WI38 (cell line): ENCODE results near the gene ACSM5.

Experiments used
- H3K4me3 ChIP-seq: 2 replicates; pipeline ENCODE4 v1.5.1; 2011; ENCODE audit warnings: low read depth, mild to moderate bottlenecking, control low read depth, low read length
- CTCF ChIP-seq: IDR thresholded peaks from 2 replicates; pipeline ENCODE4 v1.5.1; 2012; ENCODE audit warnings: low read depth, mild to moderate bottlenecking, control low read depth, low read length

Gene ACSM5

GRCh38 chr16:20380782-20381181, 28.6 kb upstream of the ACSM5 start:
- no peak overlapping the region for H3K4me3 ChIP-seq
- TF ChIP-seq CTCF, result no peak

DNA sequence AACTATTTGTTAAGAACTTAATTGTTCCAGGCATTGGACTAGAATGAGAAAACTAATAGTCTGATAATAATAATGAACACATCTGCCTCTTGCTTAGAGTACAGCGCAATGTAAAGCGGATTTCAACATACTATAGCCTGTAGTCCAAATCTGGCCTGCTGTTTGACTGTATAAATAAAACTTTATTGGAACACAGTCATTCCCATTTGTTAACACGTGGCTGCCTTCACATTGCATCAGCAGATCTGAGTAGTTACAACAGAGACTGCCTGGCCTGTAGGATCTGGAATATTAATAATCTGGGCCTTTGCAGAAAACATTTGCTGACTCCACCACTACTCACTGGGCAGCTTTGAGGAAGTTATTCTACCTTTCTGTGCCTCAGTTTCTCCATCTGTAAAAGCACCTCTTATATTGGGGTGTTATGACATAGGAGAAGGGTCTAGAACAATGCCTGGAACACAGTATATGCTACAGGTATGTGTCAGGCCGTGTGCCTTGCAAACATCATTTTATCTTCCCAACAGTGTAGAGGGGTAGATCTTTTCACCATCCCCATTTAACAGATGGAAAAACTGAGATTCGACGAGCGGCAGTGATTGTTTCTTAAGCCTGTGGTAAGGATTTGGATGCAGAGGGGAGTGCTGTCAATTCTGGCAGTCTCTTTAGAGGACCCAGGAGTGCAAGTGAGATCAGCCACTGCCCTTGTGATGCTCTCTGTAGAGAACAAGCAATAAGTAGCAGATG, 27.0 kb upstream of the ACSM5 start:
- H3K4me3 ChIP-seq, result no peak overlapping the region
- TF ChIP-seq CTCF, result no peak

GRCh38 chr16:20383106-20384029, 26.0 kb upstream of the ACSM5 start:
- peak; percentile 86 for TF ChIP-seq CTCF

GRCh38 chr16:20385844-20386832, 23.2 kb upstream of the ACSM5 start:
- no peak overlapping the region for H3K4me3 ChIP-seq
- TF ChIP-seq CTCF, result peak; percentile 75

More at GRCh38 chr16:20383106-20384029, 26.0 kb upstream of the ACSM5 start:
- no peak overlapping the region for H3K4me3 ChIP-seq

DNA sequence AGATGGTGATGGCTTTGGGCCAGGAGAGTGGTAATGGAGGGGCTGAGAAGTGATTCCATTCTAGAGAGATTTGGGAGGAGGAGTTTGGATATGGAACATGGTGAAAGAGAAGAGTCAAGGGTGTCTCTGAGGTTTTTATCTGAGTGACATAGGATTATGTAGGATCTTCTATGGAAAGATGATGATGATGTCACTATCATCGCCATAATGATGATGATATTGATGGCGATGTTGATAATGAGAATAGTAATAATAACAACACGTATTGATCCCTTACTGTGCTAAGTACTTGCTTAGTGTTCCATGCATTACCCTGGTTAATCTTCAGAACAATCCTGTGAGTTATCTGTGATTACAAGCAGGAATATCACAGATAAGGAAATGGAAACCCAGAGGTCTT, 21.4 kb upstream of the ACSM5 start:
- H3K4me3 ChIP-seq, result no peak overlapping the region

DNA sequence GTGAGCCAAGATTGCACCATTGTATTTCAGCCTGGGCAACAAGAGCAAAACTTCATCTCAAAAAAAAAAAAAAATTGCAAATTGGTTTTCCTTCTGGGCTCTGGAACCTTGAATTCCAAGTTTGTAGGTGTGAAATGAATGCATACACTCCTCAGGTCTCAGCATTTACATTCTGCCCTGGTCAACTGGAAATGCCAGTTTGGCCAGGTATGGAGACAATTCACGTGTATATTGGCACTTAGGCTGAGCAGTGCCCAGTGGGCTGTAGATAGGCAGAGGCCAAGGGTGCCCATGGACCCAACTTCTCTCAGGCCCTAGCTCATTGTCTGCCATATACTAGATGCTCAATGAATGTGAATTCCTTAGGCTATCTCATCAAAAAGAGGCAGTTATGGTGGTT, 20.5 kb upstream of the ACSM5 start:
- no peak for TF ChIP-seq CTCF
- H3K4me3 ChIP-seq, result no peak overlapping the region

More for the DNA sequence above, 21.4 kb upstream of the ACSM5 start:
- TF ChIP-seq CTCF, result no peak
